Mesendoderm (in vitro differentiated cells): Measurements from ENCODE around the gene RAET1E.
A peak's percentile ranks its signal among the peaks of the same experiment; 100 is the strongest.
"Not testable (repeated sequence)": the region's sequence is repeated elsewhere in the genome, so short reads cannot be mapped to it uniquely, and the experiment has no call there.

Experiments
- DNase-seq: peaks from one replicate; pipeline ENCODE4 v3.0.0; 2013
- H2AK5ac ChIP-seq: 2 replicates; pipeline ENCODE4 v1.6.1; 2013; ENCODE audit warnings: low read length, inconsistent platforms
- H2BK120ac ChIP-seq: 2 replicates; pipeline ENCODE4 v1.6.1; 2013; ENCODE audit warnings: low read depth, mild to moderate bottlenecking, low read length, moderate library complexity, mixed read lengths
- H2BK15ac ChIP-seq: replicated peaks from 2 replicates; pipeline ENCODE4 v1.6.1; 2013; ENCODE audit warnings: low read depth, mild to moderate bottlenecking, moderate library complexity
- H2BK5ac ChIP-seq: 2 replicates; pipeline ENCODE4 v1.6.1; 2013; ENCODE audit warnings: low read length, inconsistent platforms
- H3K18ac ChIP-seq: 2 replicates; pipeline ENCODE4 v1.6.1; 2013; ENCODE audit warnings: mild to moderate bottlenecking, low read length, mixed read lengths
- H3K23ac ChIP-seq: one replicate; pipeline ENCODE4 v1.6.1; 2013; ENCODE audit warnings: low read length
- H3K27ac ChIP-seq: 2 replicates; pipeline ENCODE4 v1.5.1; 2013; ENCODE audit warnings: low read depth, mild to moderate bottlenecking, inconsistent platforms, low read length, moderate library complexity
- H3K27me3 ChIP-seq: 2 replicates; pipeline ENCODE4 v1.6.1; 2013; ENCODE audit warnings: low read length, control low read depth, mild to moderate bottlenecking, inconsistent platforms; ENCODE audit not compliant: insufficient read depth, poor library complexity
- H3K36me3 ChIP-seq: 2 replicates; pipeline ENCODE4 v1.6.1; 2013; ENCODE audit warnings: low read length, inconsistent platforms; ENCODE audit not compliant: control insufficient read depth, insufficient read depth
- H3K4ac ChIP-seq: one replicate; pipeline ENCODE4 v1.6.1; 2013; ENCODE audit warnings: low read depth, mild to moderate bottlenecking, low read length, moderate library complexity
- H3K4me1 ChIP-seq: 2 replicates; pipeline ENCODE4 v1.6.1; 2013; ENCODE audit warnings: low read depth, low read length, inconsistent platforms; ENCODE audit not compliant: control insufficient read depth
- H3K4me2 ChIP-seq: 2 replicates; pipeline ENCODE4 v1.6.1; 2013; ENCODE audit warnings: low read length
- H3K4me3 ChIP-seq: 2 replicates; pipeline ENCODE4 v1.5.1; 2013; ENCODE audit warnings: mild to moderate bottlenecking, low read length
- H3K56ac ChIP-seq: one replicate; pipeline ENCODE4 v1.6.1; 2013; ENCODE audit warnings: low read length
- H3K79me1 ChIP-seq: 2 replicates; pipeline ENCODE4 v1.6.1; 2013; ENCODE audit warnings: low read length, inconsistent platforms
- H3K79me2 ChIP-seq: 2 replicates; pipeline ENCODE4 v1.6.1; 2013; ENCODE audit warnings: mild to moderate bottlenecking, low read length; ENCODE audit not compliant: control insufficient read depth, insufficient read depth
- H3K9ac ChIP-seq: 2 replicates; pipeline ENCODE4 v1.6.1; 2013; ENCODE audit warnings: low read length, inconsistent platforms
- H4K5ac ChIP-seq: one replicate; pipeline ENCODE4 v1.6.1; 2013; ENCODE audit warnings: low read length
- H4K8ac ChIP-seq: one replicate; pipeline ENCODE4 v1.6.1; 2013; ENCODE audit warnings: low read depth, mild to moderate bottlenecking, control low read depth, low read length, moderate library complexity
- whole genome bisulfite sequencing: extraction: QIAGEN DNeasy Blood & Tissue Kit; methylation state at CpG from one replicate; pipeline ENCODE4 v1.1.7; 2013; ENCODE audit warnings: low lambda C conversion rate, missing lambda C conversion rate; ENCODE audit not compliant: insufficient coverage; ENCODE audit errors: extremely low coverage; 5-methylcytosine and 5-hydroxymethylcytosine counted together

RAET1E gene

GRCh38 chr6:149922642-149923326, 24.9 kb upstream of the RAET1E start, which contains the start of gene RAET1G:
Gene RAET1G, minus strand, starts transcription at chr6:149923121. Its CDS starts 111 bp downstream, at chr6:149923010.
- Histone ChIP-seq H3K36me3 (no peaks in the 10 kb centered on the region), H4K8ac (no peak within 1 kb of the TSS), H3K27ac (no peak within 1 kb of the TSS), H3K23ac (peak within 1 kb of the TSS; percentile 24), H2BK5ac (no peak within 1 kb of the TSS), H3K79me1 (no peaks in the 10 kb centered on the region), H3K4me3 (peak within 1 kb of the TSS; percentile 29), H3K56ac (peak within 1 kb of the TSS; percentile 49), H3K27me3 (peaks cover 33% of the 10 kb centered on the region), H2BK15ac (no peak within 1 kb of the TSS), H4K5ac (no peak within 1 kb of the TSS), H3K79me2 (no peaks in the 10 kb centered on the region), H2BK120ac (no peak within 1 kb of the TSS), H3K4me1 (no peaks in the 10 kb centered on the region), H3K4me2 (peak within 1 kb of the TSS; percentile 94), H3K9ac (peak within 1 kb of the TSS; percentile 54), H3K4ac (no peak within 1 kb of the TSS), H2AK5ac (no peak within 1 kb of the TSS), H3K18ac (no peak within 1 kb of the TSS)
- no CpG with 5 or more reads among the region's 40 CpGs for WGBS
- DNase-seq, result peak; percentile 91

DNA sequence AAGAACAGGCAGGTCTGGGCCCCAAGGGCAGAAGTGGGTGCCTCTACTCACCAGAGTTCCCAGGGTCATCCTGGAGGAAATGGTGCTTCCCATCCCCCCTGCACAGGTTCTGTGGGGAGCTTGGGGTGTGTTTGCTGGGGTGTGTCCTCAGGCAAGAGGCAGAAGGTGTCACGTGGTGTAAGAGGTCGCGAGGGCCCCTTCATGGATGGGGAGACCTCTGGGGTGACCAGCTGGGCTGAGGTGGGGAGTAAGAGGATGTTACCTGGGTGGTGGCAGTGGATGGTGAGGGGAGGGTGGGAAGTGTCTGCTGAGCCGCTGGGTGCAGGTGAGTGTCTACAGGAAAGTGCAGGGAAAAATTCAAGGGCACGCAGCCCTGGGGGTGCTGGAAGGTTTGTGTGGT, 24.2 kb upstream of the RAET1E start:
- H3K4ac ChIP-seq, H3K4me3 ChIP-seq, H2BK5ac ChIP-seq, H3K27ac ChIP-seq, H3K9ac ChIP-seq, DNase-seq, H2BK120ac ChIP-seq, H3K18ac ChIP-seq, H2AK5ac ChIP-seq, H3K4me2 ChIP-seq, H4K8ac ChIP-seq, H4K5ac ChIP-seq, H3K79me1 ChIP-seq, H3K56ac ChIP-seq, H3K79me2 ChIP-seq, H2BK15ac ChIP-seq, H3K36me3 ChIP-seq, H3K4me1 ChIP-seq: not testable (repeated sequence)
- Histone ChIP-seq H3K23ac (peak overlapping the region; percentile 24), H3K27me3 (peaks cover 33% of the 10 kb centered on the region)
- no CpG with 5 or more reads among the region's 5 CpGs for WGBS

DNA sequence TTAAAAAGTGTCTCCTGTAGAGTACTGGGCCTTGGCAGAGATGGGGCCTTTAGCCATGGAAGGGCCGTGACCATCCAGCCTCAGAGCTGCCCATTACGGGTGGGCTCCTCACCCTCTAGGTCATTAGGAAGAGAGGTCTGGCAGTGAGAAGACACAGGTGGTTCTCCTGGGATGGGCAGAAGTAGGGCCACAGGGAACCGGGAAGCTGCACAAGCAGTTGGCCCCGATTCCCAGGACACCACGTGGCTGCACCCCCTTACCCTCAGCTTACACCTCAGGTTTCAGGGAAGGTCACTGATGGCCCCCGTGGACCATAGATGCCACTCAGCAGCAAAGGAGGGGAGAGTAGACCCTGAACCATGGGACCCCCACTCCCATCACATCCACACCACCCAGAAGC, 23.4 kb upstream of the RAET1E start:
- H4K8ac ChIP-seq, result no peak overlapping the region
- H2BK5ac ChIP-seq, result no peak overlapping the region
- no peak overlapping the region for H3K4me3 ChIP-seq
- H3K18ac ChIP-seq, result no peak overlapping the region
- peaks cover 33% of the 10 kb centered on the region for H3K27me3 ChIP-seq
- no peaks in the 10 kb centered on the region for H3K36me3 ChIP-seq
- no peak overlapping the region for H3K4ac ChIP-seq
- WGBS, result no CpG with 5 or more reads among the region's 6 CpGs
- no peak overlapping the region for H3K9ac ChIP-seq
- H2BK120ac ChIP-seq, result no peak overlapping the region
- no peak overlapping the region for H2BK15ac ChIP-seq
- H3K79me2 ChIP-seq, result no peaks in the 10 kb centered on the region
- DNase-seq, result no peak
- no peak overlapping the region for H2AK5ac ChIP-seq
- no peak overlapping the region for H3K23ac ChIP-seq
- no peak overlapping the region for H3K4me2 ChIP-seq
- no peak overlapping the region for H3K56ac ChIP-seq
- no peak overlapping the region for H3K27ac ChIP-seq
- H3K4me1 ChIP-seq, result no peaks in the 10 kb centered on the region
- H3K79me1 ChIP-seq, result no peaks in the 10 kb centered on the region
- H4K5ac ChIP-seq, result no peak overlapping the region

GRCh38 chr6:149919834-149920225, 21.9 kb upstream of the RAET1E start:
- Histone ChIP-seq H2BK120ac (no peak overlapping the region), H3K79me2 (no peaks in the 10 kb centered on the region), H3K27me3 (peaks cover 26% of the 10 kb centered on the region), H3K56ac (no peak overlapping the region), H3K4me2 (no peak overlapping the region), H3K36me3 (no peaks in the 10 kb centered on the region), H3K4ac (no peak overlapping the region), H2BK15ac (no peak overlapping the region), H2AK5ac (no peak overlapping the region), H4K5ac (no peak overlapping the region), H3K27ac (no peak overlapping the region), H3K4me3 (no peak overlapping the region), H3K18ac (no peak overlapping the region), H2BK5ac (no peak overlapping the region), H3K23ac (no peak overlapping the region), H3K9ac (no peak overlapping the region), H3K4me1 (no peaks in the 10 kb centered on the region), H4K8ac (no peak overlapping the region), H3K79me1 (no peaks in the 10 kb centered on the region)
- WGBS, result no CpG with 5 or more reads among the region's 4 CpGs
- no peak for DNase-seq

DNA sequence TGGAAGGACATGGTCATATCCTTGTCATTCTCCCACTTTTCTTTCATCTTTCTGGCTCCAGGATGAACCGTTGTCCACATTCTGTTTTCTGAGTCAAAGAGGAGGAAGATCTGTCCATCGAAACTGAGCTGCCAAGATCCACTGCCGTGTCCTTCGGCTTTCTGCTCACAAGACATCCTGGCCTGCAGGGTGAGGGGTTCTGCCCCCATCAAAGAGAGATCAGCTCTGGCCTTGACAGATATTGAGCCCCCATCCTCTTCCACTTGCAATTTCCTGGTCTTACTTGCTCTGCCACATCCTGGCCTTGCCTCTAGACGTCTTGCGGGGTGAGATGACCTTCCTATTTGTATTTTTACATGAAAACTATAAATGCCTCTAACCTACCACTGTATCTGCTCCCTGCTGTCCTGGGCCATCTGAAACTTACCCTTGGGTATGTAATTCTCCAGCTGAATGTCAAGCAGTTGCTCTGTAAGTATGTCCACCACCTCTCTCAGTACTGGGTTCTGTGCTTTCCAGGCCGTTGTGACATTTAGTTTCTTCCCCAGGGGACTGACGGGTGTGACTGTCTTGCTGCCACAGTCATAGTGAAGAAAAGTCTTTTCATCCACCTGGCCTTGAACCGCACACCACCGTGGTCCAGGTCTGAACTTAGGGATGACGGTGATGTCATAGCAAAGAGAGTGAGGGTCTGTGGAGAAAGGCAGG, 21.4 kb upstream of the RAET1E start:
- not testable (repeated sequence) for DNase-seq, H3K79me1 ChIP-seq
- peaks cover 21% of the 10 kb centered on the region for H3K27me3 ChIP-seq

More for the DNA sequence above, 21.4 kb upstream of the RAET1E start:
- H3K27ac ChIP-seq, H3K9ac ChIP-seq, H2AK5ac ChIP-seq, H3K23ac ChIP-seq, H3K4me3 ChIP-seq, H4K5ac ChIP-seq, H3K4ac ChIP-seq, H3K56ac ChIP-seq, H4K8ac ChIP-seq, H2BK15ac ChIP-seq, H2BK5ac ChIP-seq, H3K79me2 ChIP-seq, H3K36me3 ChIP-seq, H3K4me2 ChIP-seq, H3K18ac ChIP-seq, H3K4me1 ChIP-seq, H2BK120ac ChIP-seq: not testable (repeated sequence)
- WGBS, result no CpG with 5 or more reads among the region's 11 CpGs
